SK-N-SH treated with all-trans-retinoic acid at 6 μM for 48 hours (cell line): ENCODE measurements around the gene ALG12.

ENCODE experiments used
- ATAC-seq: fragments of 200-7000 bp; cut with Tn5 transposase; 3 replicates; pipeline ENCODE4 v1.9.1; 2020; ENCODE audit warnings: mild to moderate bottlenecking, moderate library complexity
- ARNTL ChIP-seq: fragments of 450-650 bp; formaldehyde crosslinking; IDR thresholded peaks from 2 replicates; pipeline ENCODE4 v1.5.0; 2020; ENCODE audit warnings: low read depth, mild to moderate bottlenecking, moderate library complexity, borderline replicate concordance
- BACH2 ChIP-seq: fragments of 250-450 bp; sonication (Bioruptor Pico); IDR thresholded peaks from 2 replicates; pipeline ENCODE4 v1.9.0; 2021; ENCODE audit warnings: mild to moderate bottlenecking, borderline replicate concordance
- CREB5 ChIP-seq: fragments of 250-450 bp; sonication (Bioruptor Pico); IDR thresholded peaks from 2 replicates; pipeline ENCODE4 v1.5.1; 2020; ENCODE audit warnings: low read depth, mild to moderate bottlenecking, moderate library complexity
- CSDC2 ChIP-seq: fragments of 250-450 bp; sonication (Bioruptor Pico); IDR thresholded peaks from 2 replicates; pipeline ENCODE4 v1.5.0; 2020; ENCODE audit warnings: mild to moderate bottlenecking, moderate library complexity
- ESRRG ChIP-seq: fragments of 250-450 bp; sonication (Bioruptor Pico); IDR thresholded peaks from 2 replicates; pipeline ENCODE4 v1.6.1; 2021; ENCODE audit warnings: mild to moderate bottlenecking
- GLIS3 ChIP-seq: fragments of 250-450 bp; sonication (Bioruptor Pico); IDR thresholded peaks from 2 replicates; pipeline ENCODE4 v1.5.0; 2020; ENCODE audit warnings: mild to moderate bottlenecking, moderate library complexity
- ISL1 ChIP-seq: fragments of 250-450 bp; sonication (Bioruptor Pico); IDR thresholded peaks from 2 replicates; pipeline ENCODE4 v2.1.2; 2022; ENCODE audit warnings: mild to moderate bottlenecking, moderate library complexity
- OSR1 ChIP-seq: fragments of 250-450 bp; sonication (Bioruptor Pico); IDR thresholded peaks from 2 replicates; pipeline ENCODE4 v1.8.0; 2022; ENCODE audit warnings: moderate library complexity, mild to moderate bottlenecking, inconsistent platforms
- PATZ1 ChIP-seq: fragments of 250-450 bp; sonication (Bioruptor Pico); IDR thresholded peaks from 2 replicates; pipeline ENCODE4 v1.8.0; 2020; ENCODE audit warnings: mild to moderate bottlenecking, moderate library complexity, borderline replicate concordance
- PPARA ChIP-seq: fragments of 250-450 bp; sonication (Bioruptor Pico); IDR thresholded peaks from 2 replicates; pipeline ENCODE4 v1.5.0; 2020; ENCODE audit warnings: mild to moderate bottlenecking, borderline replicate concordance
- RARB ChIP-seq: fragments of 250-450 bp; sonication (Bioruptor Pico); IDR thresholded peaks from 2 replicates; pipeline ENCODE4 v1.8.0; 2021; ENCODE audit warnings: mild to moderate bottlenecking, moderate library complexity
- SNAI2 ChIP-seq: fragments of 250-450 bp; sonication (Bioruptor Pico); IDR thresholded peaks from 2 replicates; pipeline ENCODE4 v1.5.0; 2020; ENCODE audit warnings: mild to moderate bottlenecking, moderate library complexity
- TCF4 ChIP-seq: fragments of 250-450 bp; sonication (Bioruptor Pico); IDR thresholded peaks from 2 replicates; pipeline ENCODE4 v1.8.0; 2021; ENCODE audit warnings: mild to moderate bottlenecking, moderate library complexity, borderline replicate concordance
- TOX ChIP-seq: fragments of 250-450 bp; sonication (Bioruptor Pico); IDR thresholded peaks from 2 replicates; pipeline ENCODE4 v1.8.0; 2021; ENCODE audit warnings: mild to moderate bottlenecking, moderate library complexity, borderline replicate concordance
- TSHZ2 ChIP-seq: fragments of 250-450 bp; sonication (Bioruptor Pico); IDR thresholded peaks from 2 replicates; pipeline ENCODE4 v1.5.0; 2020; ENCODE audit warnings: mild to moderate bottlenecking, moderate library complexity
- ZC3H10 ChIP-seq: fragments of 250-450 bp; sonication (Bioruptor Pico); IDR thresholded peaks from 2 replicates; pipeline ENCODE4 v1.5.1; 2021; ENCODE audit warnings: mild to moderate bottlenecking, moderate library complexity
- ZFP3 ChIP-seq: fragments of 250-450 bp; sonication (Bioruptor Pico); IDR thresholded peaks from 2 replicates; pipeline ENCODE4 v1.5.0; 2020; ENCODE audit warnings: mild to moderate bottlenecking, moderate library complexity
- ZFP30 ChIP-seq: fragments of 450-650 bp; formaldehyde crosslinking; IDR thresholded peaks from 2 replicates; pipeline ENCODE4 v1.5.0; 2022; ENCODE audit warnings: mild to moderate bottlenecking, moderate library complexity
- ZNF565 ChIP-seq: fragments of 450-650 bp; formaldehyde crosslinking; conservative IDR thresholded peaks from 2 replicates; pipeline ENCODE4 v1.5.0; 2020; ENCODE audit warnings: low read depth, mild to moderate bottlenecking, moderate library complexity
- ZNF70 ChIP-seq: fragments of 450-650 bp; formaldehyde crosslinking; IDR thresholded peaks from 2 replicates; pipeline ENCODE4 v1.5.0; 2020; ENCODE audit warnings: mild to moderate bottlenecking, moderate library complexity
- ZNF8 ChIP-seq: fragments of 450-650 bp; formaldehyde crosslinking; IDR thresholded peaks from 2 replicates; pipeline ENCODE4 v1.5.0; 2020; ENCODE audit warnings: mild to moderate bottlenecking, moderate library complexity
- TF ChIP-seq, protein P1 (sequence below): fragments of 250-450 bp; sonication (Bioruptor Pico); IDR thresholded peaks from 2 replicates; pipeline ENCODE4 v1.8.0; 2021; ENCODE audit warnings: low read depth, mild to moderate bottlenecking, moderate library complexity, borderline replicate concordance
- TF ChIP-seq, protein P2 (sequence below): fragments of 250-450 bp; sonication (Bioruptor Pico); IDR thresholded peaks from 2 replicates; pipeline ENCODE4 v1.5.1; 2021; ENCODE audit warnings: mild to moderate bottlenecking, moderate library complexity

Gene ALG12

DNA sequence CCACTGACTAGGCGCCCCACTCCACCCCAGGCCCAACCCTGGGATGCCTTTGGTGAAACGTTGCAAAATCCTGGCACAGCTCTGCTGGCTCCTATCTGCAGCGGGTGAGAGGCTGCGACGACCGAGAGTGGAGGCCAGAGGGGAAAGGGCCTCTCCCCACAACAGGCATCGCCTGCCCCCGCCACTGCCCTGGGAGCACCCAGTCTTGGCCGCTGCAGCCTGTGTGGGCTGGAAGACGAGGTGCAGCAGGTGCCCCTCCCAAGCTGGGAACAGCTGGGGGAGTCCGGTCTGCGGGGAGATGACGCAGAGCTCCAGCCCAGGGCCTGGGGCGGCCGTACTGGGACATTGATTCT is 38.2 kb upstream of the ALG12 start:
- ATAC-seq, result no peak
- TF ChIP-seq BACH2 (CRISPR knock-in tag), result no peak
- TF ChIP-seq CREB5 (CRISPR knock-in tag), result no peak
- no peak for TF ChIP-seq TSHZ2
- TF ChIP-seq, protein P1, sequence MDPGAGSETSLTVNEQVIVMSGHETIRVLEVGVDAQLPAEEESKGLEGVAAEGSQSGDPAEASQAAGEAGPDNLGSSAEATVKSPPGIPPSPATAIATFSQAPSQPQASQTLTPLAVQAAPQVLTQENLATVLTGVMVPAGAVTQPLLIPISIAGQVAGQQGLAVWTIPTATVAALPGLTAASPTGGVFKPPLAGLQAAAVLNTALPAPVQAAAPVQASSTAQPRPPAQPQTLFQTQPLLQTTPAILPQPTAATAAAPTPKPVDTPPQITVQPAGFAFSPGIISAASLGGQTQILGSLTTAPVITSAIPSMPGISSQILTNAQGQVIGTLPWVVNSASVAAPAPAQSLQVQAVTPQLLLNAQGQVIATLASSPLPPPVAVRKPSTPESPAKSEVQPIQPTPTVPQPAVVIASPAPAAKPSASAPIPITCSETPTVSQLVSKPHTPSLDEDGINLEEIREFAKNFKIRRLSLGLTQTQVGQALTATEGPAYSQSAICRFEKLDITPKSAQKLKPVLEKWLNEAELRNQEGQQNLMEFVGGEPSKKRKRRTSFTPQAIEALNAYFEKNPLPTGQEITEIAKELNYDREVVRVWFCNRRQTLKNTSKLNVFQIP (CRISPR knock-in tag), result no peak
- no peak for TF ChIP-seq PATZ1 (CRISPR knock-in tag)
- TF ChIP-seq SNAI2 (CRISPR knock-in tag), result no peak
- no peak for TF ChIP-seq ZFP30 (CRISPR knock-in tag)
- no peak for TF ChIP-seq ZFP3 (CRISPR knock-in tag)
- no peak for TF ChIP-seq ZC3H10 (CRISPR knock-in tag)
- TF ChIP-seq OSR1 (CRISPR knock-in tag), result no peak
- no peak for TF ChIP-seq ZNF565 (CRISPR knock-in tag)
- no peak for TF ChIP-seq ARNTL (CRISPR knock-in tag)
- no peak for TF ChIP-seq TCF4 (CRISPR knock-in tag)
- TF ChIP-seq, protein P2, sequence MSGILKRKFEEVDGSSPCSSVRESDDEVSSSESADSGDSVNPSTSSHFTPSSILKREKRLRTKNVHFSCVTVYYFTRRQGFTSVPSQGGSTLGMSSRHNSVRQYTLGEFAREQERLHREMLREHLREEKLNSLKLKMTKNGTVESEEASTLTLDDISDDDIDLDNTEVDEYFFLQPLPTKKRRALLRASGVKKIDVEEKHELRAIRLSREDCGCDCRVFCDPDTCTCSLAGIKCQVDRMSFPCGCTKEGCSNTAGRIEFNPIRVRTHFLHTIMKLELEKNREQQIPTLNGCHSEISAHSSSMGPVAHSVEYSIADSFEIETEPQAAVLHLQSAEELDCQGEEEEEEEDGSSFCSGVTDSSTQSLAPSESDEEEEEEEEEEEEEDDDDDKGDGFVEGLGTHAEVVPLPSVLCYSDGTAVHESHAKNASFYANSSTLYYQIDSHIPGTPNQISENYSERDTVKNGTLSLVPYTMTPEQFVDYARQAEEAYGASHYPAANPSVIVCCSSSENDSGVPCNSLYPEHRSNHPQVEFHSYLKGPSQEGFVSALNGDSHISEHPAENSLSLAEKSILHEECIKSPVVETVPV (CRISPR knock-in tag), result no peak
- no peak for TF ChIP-seq CSDC2
- TF ChIP-seq RARB (CRISPR knock-in tag), result no peak
- no peak for TF ChIP-seq GLIS3 (CRISPR knock-in tag)
- TF ChIP-seq PPARA (CRISPR knock-in tag), result no peak
- no peak for TF ChIP-seq ESRRG (CRISPR knock-in tag)
- no peak for TF ChIP-seq ZNF8 (CRISPR knock-in tag)

DNA sequence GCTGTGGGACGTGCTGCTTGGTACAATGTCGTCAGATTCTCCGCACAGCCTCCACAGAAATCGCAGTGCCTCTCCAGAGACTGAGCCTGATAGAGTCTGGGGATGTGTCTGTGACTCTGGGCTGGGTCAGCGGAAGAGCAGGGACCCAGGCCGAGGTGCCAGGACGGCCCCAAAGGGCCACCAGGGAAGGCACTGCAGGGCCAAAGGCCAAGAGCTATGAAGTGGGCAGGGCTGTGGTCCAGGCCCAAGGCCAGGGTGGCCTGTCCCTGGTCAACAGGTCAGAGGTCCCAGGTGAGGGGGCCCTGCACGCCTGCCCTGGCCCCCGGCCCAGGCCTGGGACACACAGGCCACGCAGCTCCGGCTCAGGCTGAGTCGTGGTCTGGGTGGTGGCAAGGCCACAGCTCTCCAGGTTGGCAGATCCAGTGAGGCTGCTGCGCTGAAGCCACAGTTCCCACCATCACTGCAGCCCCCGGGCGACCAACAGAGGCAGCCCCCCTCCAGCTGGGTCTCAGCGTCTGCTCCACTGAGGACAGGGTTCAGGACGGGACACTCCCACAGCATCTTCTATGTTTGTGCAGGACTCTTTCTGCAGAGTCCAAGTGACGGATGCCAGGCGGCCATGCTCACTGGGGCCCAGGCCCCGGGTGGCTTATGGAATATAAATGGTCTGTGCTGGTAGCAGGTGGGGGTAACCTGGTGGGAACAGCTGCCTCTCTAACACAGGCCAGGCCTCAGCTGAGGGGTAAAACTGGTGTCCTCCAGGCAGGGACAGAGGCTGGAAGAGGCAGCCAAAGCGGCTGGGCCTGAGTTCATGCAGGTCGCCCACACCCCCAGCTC is 37.6 kb upstream of the ALG12 start:
- ATAC-seq, result no peak
- no peak for TF ChIP-seq TSHZ2
- TF ChIP-seq ZNF70 (CRISPR knock-in tag), result no peak
- TF ChIP-seq ISL1 (CRISPR knock-in tag), result no peak
- no peak for TF ChIP-seq ZNF565 (CRISPR knock-in tag)
- TF ChIP-seq GLIS3 (CRISPR knock-in tag), result no peak
- TF ChIP-seq ZFP3 (CRISPR knock-in tag), result no peak
- TF ChIP-seq TOX (CRISPR knock-in tag), result no peak
- TF ChIP-seq, protein P2 (CRISPR knock-in tag), result no peak
- no peak for TF ChIP-seq PPARA (CRISPR knock-in tag)
- no peak for TF ChIP-seq CSDC2
- no peak for TF ChIP-seq ZNF8 (CRISPR knock-in tag)
- TF ChIP-seq OSR1 (CRISPR knock-in tag), result no peak
- TF ChIP-seq TCF4 (CRISPR knock-in tag), result no peak
- no peak for TF ChIP-seq CREB5 (CRISPR knock-in tag)
